Measurements from ENCODE around the gene UBIAD1.

Gene UBIAD1

GRCh38 chr1:11331036-11331944, 58.3 kb downstream of the UBIAD1 start:
- no peak overlapping the region for H3K4me3 ChIP-seq (ENCODE audit: low read depth, low read length)
- no peak for TF ChIP-seq CTCF (IDR thresholded peaks at IDR 0.05; ENCODE audit: insufficient read depth, low read length, missing control alignments)
- CTCF ChIA-PET = interaction anchor here (0.8 to 1.1 kb wide), 2 partner anchors 313 to 315 kb away, joined by 3 read pairs; no protein-coding TSS in a partner anchor
- DNase-seq (ENCODE audit: low read depth, low spot score) = no peak
- POLR2A ChIA-PET = no interaction called here

- CTCF ChIA-PET = interaction anchor here (0.8 to 1.1 kb wide), 2 partner anchors 312 to 314 kb away, joined by 3 read pairs; no protein-coding TSS in a partner anchor
- POLR2A ChIA-PET = no interaction called here
- DNase-seq (ENCODE audit: low read depth, low spot score) = no peak
- H3K4me3 ChIP-seq (ENCODE audit: low read depth, low read length) = no peak overlapping the region
- no peak for TF ChIP-seq CTCF (IDR thresholded peaks at IDR 0.05; ENCODE audit: insufficient read depth, low read length, missing control alignments)
Measured at GRCh38 chr1:11331945-11332546, 59.0 kb downstream of the UBIAD1 start.

- CTCF ChIA-PET = interaction anchor here (0.7 kb wide), 1 partner anchor 13 kb away, joined by 3 read pairs; no protein-coding TSS in a partner anchor
- TF ChIP-seq CTCF (IDR thresholded peaks at IDR 0.05; ENCODE audit: insufficient read depth, low read length, missing control alignments) = no peak
- DNase-seq (ENCODE audit: low read depth, low spot score) = no peak
- POLR2A ChIA-PET = no interaction called here
- H3K4me3 ChIP-seq (ENCODE audit: low read depth, low read length) = no peak overlapping the region
Measured at GRCh38 chr1:11333631-11334030, 60.6 kb downstream of the UBIAD1 start.

- ChIA-PET CTCF (interaction anchor here (0.8 kb wide), 1 partner anchor 14 kb away, joined by 3 read pairs; no protein-coding TSS in a partner anchor), POLR2A (no interaction called here)
- TF ChIP-seq CTCF (IDR thresholded peaks at IDR 0.05; ENCODE audit: insufficient read depth, low read length, missing control alignments) = no peak
- DNase-seq (ENCODE audit: low read depth, low spot score) = no peak
- no peak overlapping the region for H3K4me3 ChIP-seq (ENCODE audit: low read depth, low read length)
Measured at GRCh38 chr1:11334261-11334804, 61.3 kb downstream of the UBIAD1 start.

- no peak for DNase-seq (ENCODE audit: low read depth, low spot score)
- ChIA-PET POLR2A (no interaction called here), CTCF (interaction anchor here (0.8 kb wide), 1 partner anchor 15 kb away, joined by 3 read pairs; no protein-coding TSS in a partner anchor)
- no peak for TF ChIP-seq CTCF (IDR thresholded peaks at IDR 0.05; ENCODE audit: insufficient read depth, low read length, missing control alignments)
- no peak overlapping the region for H3K4me3 ChIP-seq (ENCODE audit: low read depth, low read length)
Measured at GRCh38 chr1:11334821-11335220, 61.8 kb downstream of the UBIAD1 start.

Data from AG04449 (cell line).